ENCODE results near the gene RBBP5.

The RBBP5 gene

GRCh38 chr1:205068001-205068400 lies 53.8 kb downstream of the RBBP5 start:
- no peaks in the 10 kb centered on the region for H3K27me3 ChIP-seq (replicated peaks)
- no peak overlapping the region for H3K4me3 ChIP-seq (ENCODE audit: low read depth, low read length)
- TF ChIP-seq CTCF (IDR thresholded peaks at IDR 0.05; ENCODE audit: low read depth, low read length, missing control alignments) = no peak
- no peak overlapping the region for H3K27ac ChIP-seq
- no peaks in the 10 kb centered on the region for H3K36me3 ChIP-seq (replicated peaks)
- in situ Hi-C loops (cut with HindIII; ENCODE audit: low pct_ligation_motif_present, low sequenced_read_pairs) = no loop called here
- no peak for DNase-seq

- TF ChIP-seq CTCF (IDR thresholded peaks at IDR 0.05; ENCODE audit: low read depth, low read length, missing control alignments) = no peak
- Histone ChIP-seq H3K4me3 (ENCODE audit: low read depth, low read length) (no peak overlapping the region), H3K36me3 (replicated peaks) (no peaks in the 10 kb centered on the region), H3K27ac (no peak overlapping the region), H3K27me3 (replicated peaks) (no peaks in the 10 kb centered on the region)
- no peak for DNase-seq
- in situ Hi-C loops (cut with HindIII; ENCODE audit: low pct_ligation_motif_present, low sequenced_read_pairs) = no loop called here
These were observed 54.7 kb downstream of the RBBP5 start for GRCh38 chr1:205067031-205067430.

- no peak for DNase-seq
- no peak overlapping the region for H3K27ac ChIP-seq
- no peaks in the 10 kb centered on the region for H3K36me3 ChIP-seq (replicated peaks)
- H3K27me3 ChIP-seq (replicated peaks) = no peaks in the 10 kb centered on the region
- no peak overlapping the region for H3K4me3 ChIP-seq (ENCODE audit: low read depth, low read length)
- TF ChIP-seq CTCF (IDR thresholded peaks at IDR 0.05; ENCODE audit: low read depth, low read length, missing control alignments) = peak; percentile 19
- in situ Hi-C loops (cut with HindIII; ENCODE audit: low pct_ligation_motif_present, low sequenced_read_pairs) = no loop called here
These were observed 55.5 kb downstream of the RBBP5 start for GRCh38 chr1:205066141-205066818.

- in situ Hi-C loops (cut with HindIII; ENCODE audit: low pct_ligation_motif_present, low sequenced_read_pairs) = no loop called here
- Histone ChIP-seq H3K36me3 (replicated peaks) (no peaks in the 10 kb centered on the region), H3K27ac (no peak overlapping the region), H3K27me3 (replicated peaks) (no peaks in the 10 kb centered on the region), H3K4me3 (ENCODE audit: low read depth, low read length) (no peak overlapping the region)
- no peak for TF ChIP-seq CTCF (IDR thresholded peaks at IDR 0.05; ENCODE audit: low read depth, low read length, missing control alignments)
- DNase-seq = no peak
These were observed 56.1 kb downstream of the RBBP5 start for GRCh38 chr1:205065666-205066065.

- H3K4me3 ChIP-seq (ENCODE audit: low read depth, low read length) = no peak overlapping the region
- in situ Hi-C loops (cut with HindIII; ENCODE audit: low pct_ligation_motif_present, low sequenced_read_pairs) = no loop called here
- H3K36me3 ChIP-seq (replicated peaks) = no peaks in the 10 kb centered on the region
- H3K27me3 ChIP-seq (replicated peaks) = no peaks in the 10 kb centered on the region
- H3K27ac ChIP-seq = no peak overlapping the region
- DNase-seq = no peak
- TF ChIP-seq CTCF (IDR thresholded peaks at IDR 0.05; ENCODE audit: low read depth, low read length, missing control alignments) = no peak
These were observed 56.9 kb downstream of the RBBP5 start for GRCh38 chr1:205064741-205065316.

- no peaks in the 10 kb centered on the region for H3K36me3 ChIP-seq (replicated peaks)
- no peak overlapping the region for H3K4me3 ChIP-seq (ENCODE audit: low read depth, low read length)
- DNase-seq = no peak
- no peaks in the 10 kb centered on the region for H3K27me3 ChIP-seq (replicated peaks)
- no peak overlapping the region for H3K27ac ChIP-seq
- TF ChIP-seq CTCF (IDR thresholded peaks at IDR 0.05; ENCODE audit: low read depth, low read length, missing control alignments) = no peak
- in situ Hi-C loops (cut with HindIII; ENCODE audit: low pct_ligation_motif_present, low sequenced_read_pairs) = no loop called here
These were observed 57.5 kb downstream of the RBBP5 start for GRCh38 chr1:205064301-205064700.

Data from brain microvascular endothelial cell (primary cell).